ENCODE data around the gene PGD.

GRCh38 chr1:10450836-10451235 lies 52.0 kb downstream of the PGD start:
- no peak for TF ChIP-seq POLR2A (IDR thresholded peaks at IDR 0.05)
- TF ChIP-seq CTCF (IDR thresholded peaks at IDR 0.05) = no peak
